ENCODE measurements around the gene SNUPN.

Gene SNUPN

GRCh38 chr15:75625542-75626347 is at the start of gene SNUPN:
Gene SNUPN (minus strand): TSS chr15:75625725. CDS start chr15:75621051, 4,674 bp downstream.
- DNase-seq (ENCODE audit: low read depth): peak; percentile 92

- DNase-seq (ENCODE audit: low read depth): no peak
These were observed 48.8 kb upstream of the SNUPN start for GRCh38 chr15:75674366-75674765.

GRCh38 chr15:75673426-75674235 is 48.1 kb upstream of the SNUPN start:
- peak; percentile 91 for DNase-seq (ENCODE audit: low read depth)

GRCh38 chr15:75672646-75673425 is 47.3 kb upstream of the SNUPN start:
- peak; percentile 89 for DNase-seq (ENCODE audit: low read depth)

- peak; percentile 58 for DNase-seq (ENCODE audit: low read depth)
These were observed 46.4 kb upstream of the SNUPN start for GRCh38 chr15:75671730-75672602.

GRCh38 chr15:75669879-75670212 is 44.3 kb upstream of the SNUPN start:
- DNase-seq (ENCODE audit: low read depth): no peak

GRCh38 chr15:75669191-75669878 is 43.8 kb upstream of the SNUPN start:
- DNase-seq (ENCODE audit: low read depth): peak; percentile 36

- DNase-seq (ENCODE audit: low read depth): peak; percentile 100
These were observed 41.4 kb upstream of the SNUPN start for GRCh38 chr15:75666823-75667501.

GRCh38 chr15:75663931-75664421 is 38.5 kb upstream of the SNUPN start:
- no peak for DNase-seq (ENCODE audit: low read depth)

GRCh38 chr15:75662823-75663519 is 37.4 kb upstream of the SNUPN start:
- no peak for DNase-seq (ENCODE audit: low read depth)

GRCh38 chr15:75661756-75662140 is 36.2 kb upstream of the SNUPN start:
- DNase-seq (ENCODE audit: low read depth): no peak

- peak; percentile 96 for DNase-seq (ENCODE audit: low read depth)
These were observed 35.7 kb upstream of the SNUPN start for GRCh38 chr15:75661100-75661755.

GRCh38 chr15:75659928-75660645 is 34.6 kb upstream of the SNUPN start:
- DNase-seq (ENCODE audit: low read depth): no peak

GRCh38 chr15:75659141-75659771 is 33.7 kb upstream of the SNUPN start:
- no peak for DNase-seq (ENCODE audit: low read depth)

GRCh38 chr15:75656813-75657212 is 31.3 kb upstream of the SNUPN start:
- no peak for DNase-seq (ENCODE audit: low read depth)

GRCh38 chr15:75656331-75656730 is 30.8 kb upstream of the SNUPN start:
- DNase-seq (ENCODE audit: low read depth): no peak

GRCh38 chr15:75655931-75656330 is 30.4 kb upstream of the SNUPN start:
- DNase-seq (ENCODE audit: low read depth): no peak

Data from EH (cell line).